ENCODE measurements around the gene TET1.
A peak's percentile ranks its signal among the peaks of the same experiment; 100 is the strongest.
"Not testable (repeated sequence)": the region's sequence is repeated elsewhere in the genome, so short reads cannot be mapped to it uniquely, and the experiment has no call there.

TET1 gene

DNA sequence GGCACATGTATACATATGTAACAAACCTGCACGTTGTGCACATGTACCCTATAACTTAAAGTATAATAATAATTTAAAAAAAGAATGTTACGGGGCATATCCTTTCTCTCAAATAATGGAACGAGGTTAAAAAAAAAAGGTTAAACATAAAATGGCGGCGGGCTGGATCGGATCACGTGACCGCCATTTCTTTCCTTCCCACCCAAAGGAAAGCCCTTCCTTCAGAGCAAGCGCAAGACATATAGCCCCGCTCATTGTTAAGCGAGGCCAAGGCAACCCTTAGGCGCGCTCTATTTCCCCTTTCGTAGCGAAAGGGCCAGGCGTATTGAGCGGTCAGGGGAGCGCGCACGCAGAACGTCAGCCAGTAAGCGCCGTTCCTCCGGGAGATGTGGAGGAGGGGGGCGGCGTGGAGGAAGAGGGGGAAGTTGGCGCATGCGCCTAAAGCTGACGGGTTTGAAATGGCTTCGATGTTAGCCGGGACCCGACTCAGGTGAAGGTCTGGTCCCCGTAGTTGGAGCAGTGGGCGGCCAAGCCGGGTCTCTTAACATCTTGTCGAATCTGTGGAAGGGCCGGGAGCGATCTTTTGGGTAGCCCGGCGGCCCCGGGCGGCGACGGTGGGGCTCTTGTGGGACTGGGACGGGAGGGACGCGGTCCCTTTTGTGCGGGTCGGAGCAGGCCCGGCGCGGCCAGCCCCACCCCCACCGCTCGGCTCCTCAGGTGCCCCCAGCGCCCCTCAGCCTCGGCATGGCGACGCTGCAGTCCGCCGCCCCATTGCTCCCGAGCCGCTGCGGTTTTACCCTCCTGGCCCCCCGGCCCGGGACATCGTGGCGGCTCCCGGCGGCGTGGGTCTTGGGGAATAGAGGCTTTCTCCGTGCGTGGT, 160.9 kb downstream of the TET1 start, which contains the start of gene CCAR1:
Gene CCAR1, plus strand, starts transcription at position 447 of the 880 bp plus-strand sequence. CDS start 1,266 bp downstream, outside the sequence.
- DNase-seq: peak; percentile 97

- DNase-seq: no peak
These were observed 161.7 kb downstream of the TET1 start for GRCh38 chr10:68721673-68722335.

DNA sequence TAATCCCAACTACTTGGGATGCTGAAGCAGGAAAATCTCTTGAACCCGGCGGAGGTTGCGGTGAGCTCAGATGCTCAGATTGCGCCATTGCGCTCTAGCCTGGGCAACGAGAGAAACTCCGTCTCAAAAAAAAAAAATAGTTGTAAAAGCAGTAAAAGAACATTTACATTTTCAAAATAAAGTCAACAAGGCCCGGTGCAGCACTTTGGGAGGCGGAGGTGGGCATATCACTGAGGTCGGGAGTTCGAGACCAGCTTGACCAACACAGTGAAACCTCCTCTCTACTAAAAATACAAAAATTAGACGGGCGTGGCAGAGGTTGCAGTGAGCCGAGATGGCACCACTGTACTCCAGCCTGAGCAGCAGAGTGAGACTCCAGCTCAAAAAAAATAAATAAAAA, 164.9 kb downstream of the TET1 start:
- no peak for DNase-seq

- DNase-seq: no peak
These were observed 167.0 kb downstream of the TET1 start for GRCh38 chr10:68727146-68727545.

DNA sequence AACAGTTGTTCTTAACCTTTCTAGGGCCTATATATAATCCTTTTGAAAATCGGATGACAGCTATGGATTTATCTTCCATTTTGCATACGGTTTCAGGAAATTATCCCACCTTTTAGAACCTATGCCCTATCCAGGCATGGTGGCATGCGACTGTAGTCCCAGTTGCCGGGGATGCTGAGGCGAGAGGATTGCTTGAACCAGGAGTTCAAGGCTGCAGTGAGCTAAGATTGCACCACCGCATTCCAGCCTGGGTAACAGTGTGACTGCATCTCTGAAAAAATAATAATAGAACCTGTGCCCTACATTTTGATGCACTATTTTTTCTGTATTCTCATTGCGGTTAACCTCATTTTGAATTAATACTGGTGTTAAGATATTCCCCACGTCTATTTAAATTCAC, 172.5 kb downstream of the TET1 start:
- no peak for DNase-seq

- DNase-seq: no peak
These were observed 174.2 kb downstream of the TET1 start for GRCh38 chr10:68734349-68734748.

- DNase-seq: no peak
These were observed 175.0 kb downstream of the TET1 start for GRCh38 chr10:68735119-68735518.

- DNase-seq: not testable (repeated sequence)
These were observed 175.6 kb downstream of the TET1 start for GRCh38 chr10:68735739-68736138.

DNA sequence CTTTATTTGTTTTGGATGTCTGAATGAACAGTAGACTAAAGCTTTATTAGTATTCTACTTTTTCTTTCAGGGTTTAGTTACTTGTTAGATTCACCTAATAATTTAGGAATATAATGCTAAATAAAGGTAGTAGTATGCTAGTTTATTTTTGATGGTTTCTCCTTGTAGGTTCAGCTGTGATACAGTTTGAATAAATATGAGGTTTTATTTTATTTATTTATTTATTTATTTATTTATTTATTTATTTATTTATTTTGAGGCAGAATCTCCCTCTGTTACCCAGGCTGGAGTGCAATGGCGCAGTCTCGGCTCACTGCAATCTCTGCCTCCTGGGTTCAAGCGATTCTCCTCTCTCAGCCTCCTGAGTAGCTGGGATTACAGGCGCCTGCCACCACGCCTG, 180.5 kb downstream of the TET1 start:
- DNase-seq: not testable (repeated sequence)

- no peak for DNase-seq
These were observed 182.3 kb downstream of the TET1 start for GRCh38 chr10:68742397-68742796.
